Activated CD4-positive, alpha-beta T cell treated with anti-CD3 and anti-CD28 coated beads for 48 hours (primary cell): ENCODE results near the gene C9orf72.
"Not testable (repeated sequence)": the region's sequence is repeated elsewhere in the genome, so short reads cannot be mapped to it uniquely, and the experiment has no call there.

ENCODE experiments used
- DNase-seq: peaks from one replicate; pipeline ENCODE4 v3.0.0-alpha.2; 2020

C9orf72 gene

GRCh38 chr9:27572918-27573633 lies at the start of gene C9orf72:
Gene C9orf72, minus strand, starts transcription at chr9:27573481. Its CDS starts 6,361 bp downstream, at chr9:27567120.
- peak; percentile 87 for DNase-seq

- DNase-seq: no peak
Observed at GRCh38 chr9:27622693-27623340, 49.5 kb upstream of the C9orf72 start.

- DNase-seq: no peak
Observed at GRCh38 chr9:27619743-27620142, 46.5 kb upstream of the C9orf72 start.

- no peak for DNase-seq
Observed at GRCh38 chr9:27618066-27618465, 44.8 kb upstream of the C9orf72 start.

- no peak for DNase-seq
Observed at GRCh38 chr9:27614551-27614950, 41.3 kb upstream of the C9orf72 start.

- not testable (repeated sequence) for DNase-seq
Observed at GRCh38 chr9:27612036-27612435, 38.8 kb upstream of the C9orf72 start.

- DNase-seq: no peak
Observed at GRCh38 chr9:27610622-27611021, 37.3 kb upstream of the C9orf72 start.

GRCh38 chr9:27602954-27603353 lies 29.7 kb upstream of the C9orf72 start:
- DNase-seq: no peak

- no peak for DNase-seq
Observed at GRCh38 chr9:27602142-27602861, 29.0 kb upstream of the C9orf72 start.

GRCh38 chr9:27601396-27601795 lies 28.1 kb upstream of the C9orf72 start:
- DNase-seq: no peak

- no peak for DNase-seq
Observed at GRCh38 chr9:27600256-27600655, 27.0 kb upstream of the C9orf72 start.

GRCh38 chr9:27599870-27600238 lies 26.6 kb upstream of the C9orf72 start:
- no peak for DNase-seq

GRCh38 chr9:27599102-27599869 lies 26.0 kb upstream of the C9orf72 start:
- no peak for DNase-seq

GRCh38 chr9:27595733-27596132 lies 22.5 kb upstream of the C9orf72 start:
- DNase-seq: no peak

GRCh38 chr9:27591672-27592071 lies 18.4 kb upstream of the C9orf72 start:
- DNase-seq: no peak

- no peak for DNase-seq
Observed at GRCh38 chr9:27591093-27591492, 17.8 kb upstream of the C9orf72 start.

- DNase-seq: no peak
Observed at GRCh38 chr9:27590651-27591050, 17.4 kb upstream of the C9orf72 start.

- no peak for DNase-seq
Observed at GRCh38 chr9:27589462-27589861, 16.2 kb upstream of the C9orf72 start.

- DNase-seq: no peak
Observed at GRCh38 chr9:27586304-27586703, 13.0 kb upstream of the C9orf72 start.

- no peak for DNase-seq
Observed at GRCh38 chr9:27584931-27585330, 11.7 kb upstream of the C9orf72 start.

GRCh38 chr9:27582794-27583193 lies 9.5 kb upstream of the C9orf72 start:
- DNase-seq: no peak

GRCh38 chr9:27581826-27582225 lies 8.5 kb upstream of the C9orf72 start:
- no peak for DNase-seq
